LHCN-M2 (cell line): ENCODE results near the gene C17orf114. TPM values are rescaled to one million over a fixed set of nuclear protein-coding genes. Genes with fewer than 3 reads are reported as not detected.

Source experiments
- total RNA-seq: library from RNA; depleted of rRNA; stranded (reverse); fragments of >200 nt; gene quantifications from 2 replicates; pipeline ENCODE4 v1.2.3, GENCODE V29; 2014; rRNA removed

The C17orf114 gene

Other genes with a start within 250 kb of the C17orf114 start
- gene MYBBP1A, start 246.9 kb downstream of the C17orf114 start, total RNA-seq: 58.8 and 69.1 TPM in 2 replicates
- not detected in 2 replicates for gene GGT6, start 241.8 kb downstream of the C17orf114 start, total RNA-seq
- gene SMTNL2, start 217.8 kb downstream of the C17orf114 start, total RNA-seq: not detected in 2 replicates
- not detected in 2 replicates for gene ALOX15, start 160.7 kb downstream of the C17orf114 start, total RNA-seq
- gene PELP1, start 98.2 kb downstream of the C17orf114 start, total RNA-seq: 19.0 and 22.4 TPM in 2 replicates
- 9.0 and 12.6 TPM in 2 replicates for gene ARRB2, start 91.7 kb downstream of the C17orf114 start, total RNA-seq
- 16.0 and 23.6 TPM in 2 replicates for gene MED11, start 70.9 kb downstream of the C17orf114 start, total RNA-seq
- 0.06 TPM in 1 of 2 replicates, not detected in the other for gene ZMYND15, start 62.5 kb downstream of the C17orf114 start, total RNA-seq
- gene CXCL16, start 62.4 kb downstream of the C17orf114 start, total RNA-seq: 0.29 and 0.58 TPM in 2 replicates
- gene TM4SF5, start 30.4 kb downstream of the C17orf114 start, total RNA-seq: not detected in 2 replicates
- gene VMO1, start 16.0 kb downstream of the C17orf114 start, total RNA-seq: 0.17 and 0.38 TPM in 2 replicates
- not detected in 2 replicates for gene GLTPD2, start 13.4 kb downstream of the C17orf114 start, total RNA-seq
- gene PSMB6, start 6.2 kb downstream of the C17orf114 start, total RNA-seq: 165 and 204 TPM in 2 replicates
- gene PLD2, start 4.8 kb upstream of the C17orf114 start, total RNA-seq: 13.6 and 15.3 TPM in 2 replicates
- gene MINK1, start 31.0 kb upstream of the C17orf114 start, total RNA-seq: 26.7 and 33.6 TPM in 2 replicates
- under 0.01 and 0.06 TPM in 2 replicates for gene C17orf107, start 97.2 kb upstream of the C17orf114 start, total RNA-seq
- gene CHRNE, start 100.8 kb upstream of the C17orf114 start, total RNA-seq: 0.19 TPM in 1 of 2 replicates, not detected in the other
- gene GP1BA, start 129.9 kb upstream of the C17orf114 start, total RNA-seq: not detected in 2 replicates
- gene SLC25A11, start 137.7 kb upstream of the C17orf114 start, total RNA-seq: 92.3 and 93.5 TPM in 2 replicates
- gene RNF167, start 137.9 kb upstream of the C17orf114 start, total RNA-seq: 34.4 and 38.2 TPM in 2 replicates
- 1,610 and 1,782 TPM in 2 replicates for gene PFN1, start 146.2 kb upstream of the C17orf114 start, total RNA-seq
- 5.2 and 7.9 TPM in 2 replicates for gene ENO3, start 148.8 kb upstream of the C17orf114 start, total RNA-seq
- gene SPAG7, start 165.5 kb upstream of the C17orf114 start, total RNA-seq: 69.6 and 75.0 TPM in 2 replicates
- gene CAMTA2, start 185.3 kb upstream of the C17orf114 start, total RNA-seq: 12.4 and 13.2 TPM in 2 replicates
- gene INCA1, start 195.2 kb upstream of the C17orf114 start, total RNA-seq: 0.34 and 0.64 TPM in 2 replicates
- gene KIF1C, start 195.6 kb upstream of the C17orf114 start, total RNA-seq: 75.9 and 82.0 TPM in 2 replicates
- gene SLC52A1, start 233.1 kb upstream of the C17orf114 start, total RNA-seq: 0.06 TPM in 1 of 2 replicates, not detected in the other